ENCODE results near the gene PDK2. TPM values are rescaled to one million over a fixed set of nuclear protein-coding genes. Genes with fewer than 3 reads are reported as not detected.

PDK2 gene
- total and polyA plus RNA-seq, 9 of the 15 experiments (the other 6 are each of a cell fraction or from before 2014, with no cell fraction given), result 0.03 to 2.5 (median 1.4) TPM

DNA sequence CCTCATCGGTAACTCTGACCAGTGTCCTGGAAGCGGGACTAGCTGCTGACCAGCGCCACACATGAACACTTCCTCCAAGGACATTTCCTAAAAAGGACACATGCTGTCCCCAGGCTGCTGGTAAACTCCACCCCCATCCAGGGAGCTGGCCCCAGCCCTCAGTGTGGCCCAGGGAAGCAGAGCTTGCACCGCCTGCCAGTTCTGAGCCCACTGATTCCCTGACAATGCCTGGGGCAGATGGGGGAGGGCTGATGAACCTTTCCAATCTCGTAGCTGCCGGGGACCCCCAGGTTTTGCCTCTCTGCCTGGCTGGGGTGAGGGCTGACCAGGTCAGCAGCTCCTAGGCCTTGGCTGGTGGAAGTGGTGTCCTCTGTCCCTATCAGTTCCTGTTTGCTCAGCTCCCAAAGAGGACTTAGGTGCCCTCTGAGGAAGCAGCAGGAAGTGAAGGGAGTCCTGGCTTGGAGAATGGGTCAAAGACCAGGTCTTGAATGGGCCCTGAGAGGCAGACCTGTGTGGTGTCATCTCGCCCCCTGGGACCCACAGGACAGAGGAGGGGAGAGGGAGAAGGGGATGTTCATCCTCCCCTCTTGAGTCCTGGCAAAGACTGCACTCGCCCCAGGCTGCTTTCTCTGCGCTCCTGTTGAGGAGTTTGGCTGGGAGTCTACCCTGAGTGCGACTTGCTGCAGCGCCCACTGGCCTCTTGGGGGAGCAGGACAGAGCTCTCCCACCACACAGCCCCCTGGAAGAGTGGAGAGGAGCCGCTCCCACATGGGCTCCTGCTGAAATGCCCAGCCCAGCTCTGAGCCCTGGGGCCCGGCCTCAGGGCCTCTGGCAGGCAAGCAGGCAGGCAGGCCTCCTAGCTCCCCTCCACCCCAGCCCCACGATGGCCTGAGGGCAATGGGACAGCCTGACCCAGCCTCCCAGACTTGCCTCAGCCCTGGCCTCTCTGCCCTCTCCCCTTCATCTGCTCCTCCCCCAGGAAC is 16.8 kb downstream of the PDK2 start:
- ChIA-PET POLR2A (interaction anchor here (0.6 to 1.6 kb wide), 6 partner anchors 9 to 145 kb away, joined by 3 to 4 read pairs (median 4); no protein-coding TSS in a partner anchor), CTCF (ENCODE audit: low intra/inter-chr PET ratio) (no interaction called here)
- Histone ChIP-seq H3K27me3 (ENCODE audit: control insufficient read depth in 2 of 2, insufficient read depth in 2 of 2, low read length in 2 of 2) (peaks cover 3 to 20% of the 10 kb centered on the region in 2 experiments; a peak in 3 of 5 replicates), H3K36me3 (ENCODE audit: control insufficient read depth, insufficient read depth, low read length) (no peaks in the 10 kb centered on the region), H3K4me3 (no peak overlapping the region), H3K9ac (ENCODE audit: insufficient read depth in 1 of 2, low read depth in 2 of 2, low read length in 2 of 2) (peak overlapping the region in 1 of 2 experiments; percentile 68; a peak in 2 of 4 replicates), H4K20me1 (replicated peaks; ENCODE audit: control insufficient read depth, insufficient read depth, low read length) (peaks cover 6% of the 10 kb centered on the region), H3K4me1 (replicated peaks in 1 of 2; ENCODE audit: control insufficient read depth in 2 of 2, insufficient read depth in 2 of 2, low read length in 2 of 2) (peaks cover 8 to 41% of the 10 kb centered on the region in 2 experiments), H3K9me3 (replicated peaks; ENCODE audit: control insufficient read depth, insufficient read depth, low read depth, low read length) (no peaks in the 10 kb centered on the region), H3K9me1 (ENCODE audit: control insufficient read depth, insufficient read depth, low read length) (no peaks in the 10 kb centered on the region), H3K27ac (ENCODE audit: extremely low read depth, low read depth, low read length) (no peak overlapping the region), H3K4me2 (ENCODE audit: insufficient read depth, low read length) (no peak overlapping the region), H3K79me2 (ENCODE audit: control insufficient read depth, insufficient read depth, low read length) (no peaks in the 10 kb centered on the region), H2AFZ (ENCODE audit: low read depth, low read length) (peak overlapping the region; percentile 16; the same call in 1 of the 2 replicates)
- DNase-seq (ENCODE audit: extremely low read depth in 1 of 4, low spot score in 3 of 4) (no peak), FAIRE-seq (no peak), ATAC-seq (peak; percentile 53; the same call in 2 of the 3 replicates)
- no TSS peak for BruUV-seq (replicated peaks)
- in situ Hi-C loops (cut with MboI), result no loop called here
- WGBS (ENCODE audit: insufficient coverage, low coverage, missing lambda C conversion rate), result 28% methylated on average over 9 of the region's 14 CpGs
- intact Hi-C loops (cut with micrococcal nuclease), result no loop called here
- TF ChIP-seq ZNF589 (CRISPR knock-in tag; IDR thresholded peaks at IDR 0.05; ENCODE audit: low read depth) (0 out of 2 replicates have a peak, but pooled peaks have one; percentile 34), PHF8 (IDR thresholded peaks at IDR 0.05; ENCODE audit: borderline replicate concordance, low read length) (peak; percentile 35; the same call in 1 of the 2 replicates), GTF2E2 (tag; IDR thresholded peaks at IDR 0.05) (peak; percentile 27; the same call in 1 of the 2 replicates), NR2C2 (CRISPR knock-in tag; IDR thresholded peaks at IDR 0.05) (no peak), NR2C2 (tag; IDR thresholded peaks at IDR 0.05) (peak; percentile 50; the same call in 1 of the 2 replicates), ZNF212 (CRISPR knock-in tag; IDR thresholded peaks at IDR 0.05) (no peak), SPI1 (IDR thresholded peaks at IDR 0.05; ENCODE audit: borderline replicate concordance, low read depth, low read length) (0 out of 2 replicates have a peak, but pooled peaks have one; percentile 6), ZFX (CRISPR knock-in tag; IDR thresholded peaks at IDR 0.05) (peak; percentile 53), ZFP36 (IDR thresholded peaks at IDR 0.05; ENCODE audit: low read depth, low read length, partially characterized antibody) (peak; percentile 54), SRF (CRISPR knock-in tag; IDR thresholded peaks at IDR 0.05) (peak; percentile 48 to 97; a peak in 3 of 4 replicates), NR2C1 (IDR thresholded peaks at IDR 0.05) (no peak), NR2C1 (tag; IDR thresholded peaks at IDR 0.05) (peak; percentile 35; the same call in 1 of the 2 replicates), ZNF175 (CRISPR knock-in tag; IDR thresholded peaks at IDR 0.05; ENCODE audit: low read depth) (peak; percentile 72), GABPA (tag; conservative IDR thresholded peaks at IDR 0.05; ENCODE audit: low read depth) (peak; percentile 43; the same call in 1 of the 2 replicates), BACH1 (tag; IDR thresholded peaks at IDR 0.05) (no peak)
- TF ChIP-seq, protein P1, sequence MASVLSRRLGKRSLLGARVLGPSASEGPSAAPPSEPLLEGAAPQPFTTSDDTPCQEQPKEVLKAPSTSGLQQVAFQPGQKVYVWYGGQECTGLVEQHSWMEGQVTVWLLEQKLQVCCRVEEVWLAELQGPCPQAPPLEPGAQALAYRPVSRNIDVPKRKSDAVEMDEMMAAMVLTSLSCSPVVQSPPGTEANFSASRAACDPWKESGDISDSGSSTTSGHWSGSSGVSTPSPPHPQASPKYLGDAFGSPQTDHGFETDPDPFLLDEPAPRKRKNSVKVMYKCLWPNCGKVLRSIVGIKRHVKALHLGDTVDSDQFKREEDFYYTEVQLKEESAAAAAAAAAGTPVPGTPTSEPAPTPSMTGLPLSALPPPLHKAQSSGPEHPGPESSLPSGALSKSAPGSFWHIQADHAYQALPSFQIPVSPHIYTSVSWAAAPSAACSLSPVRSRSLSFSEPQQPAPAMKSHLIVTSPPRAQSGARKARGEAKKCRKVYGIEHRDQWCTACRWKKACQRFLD (CRISPR knock-in tag; IDR thresholded peaks at IDR 0.05), result 0 out of 2 replicates have a peak, but pooled peaks have one; percentile 25

Measured in K562 (cell line).